Prostate gland (tissue), 2 donors: Measurements from ENCODE around the gene GATA5.

Source experiments
- POLR2A ChIP-seq: fragments of 450-650 bp; IDR thresholded peaks from one replicate; pipeline ENCODE4 v1.6.1; 2016; ENCODE audit warnings: antibody characterized with exemption, mild to moderate bottlenecking
- TF ChIP-seq, protein P1 (sequence below), 4 experiments: fragments of 200-600 bp in 2 of 4; fragments of 450-650 bp in 2 of 4; sonication (generic) in 2 of 4; IDR thresholded peaks; 1 replicate in 3 of 4; 2 replicates in 1 of 4; pipeline ENCODE4 v1.5.1; 2016 to 2019; ENCODE audit warnings: antibody characterized with exemption in 4 of 4, mild to moderate bottlenecking in 2 of 4, moderate library complexity in 2 of 4

DNA sequence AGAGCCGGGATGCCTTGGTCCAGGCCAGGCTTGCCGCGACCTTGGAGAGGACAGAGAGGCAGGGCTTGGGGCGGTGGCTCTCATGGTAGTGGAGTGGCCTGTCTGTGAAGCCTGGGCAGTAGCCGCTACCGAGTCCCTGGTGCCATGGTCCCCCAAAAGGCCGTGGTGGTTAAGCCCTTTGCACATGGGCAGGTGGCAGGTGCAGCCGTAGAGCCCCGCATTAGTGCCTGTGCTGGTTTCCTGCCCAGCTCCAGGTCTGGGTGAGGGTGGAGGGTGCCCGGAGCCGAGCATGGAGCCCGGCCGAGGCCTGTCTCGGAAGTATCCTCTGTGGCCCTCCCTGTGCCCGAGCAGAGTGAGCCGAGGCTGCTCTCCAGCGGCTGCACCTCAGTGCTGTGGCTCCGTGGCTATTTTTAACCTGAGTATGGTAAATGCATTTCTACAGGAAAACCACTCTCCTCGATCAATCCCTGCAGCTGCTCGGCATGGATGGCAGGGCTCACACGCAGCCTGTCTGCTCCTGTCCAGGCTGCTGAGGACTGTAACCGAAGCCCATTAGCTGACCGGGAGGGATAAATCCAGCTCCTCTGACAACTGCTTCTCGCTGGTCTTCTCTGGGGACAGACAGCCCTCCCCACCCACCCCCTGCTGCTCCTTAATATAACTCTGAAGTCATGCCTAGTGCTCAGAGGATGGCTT is 36.3 kb upstream of the GATA5 start:
- no peak for TF ChIP-seq POLR2A
- TF ChIP-seq, protein P1, sequence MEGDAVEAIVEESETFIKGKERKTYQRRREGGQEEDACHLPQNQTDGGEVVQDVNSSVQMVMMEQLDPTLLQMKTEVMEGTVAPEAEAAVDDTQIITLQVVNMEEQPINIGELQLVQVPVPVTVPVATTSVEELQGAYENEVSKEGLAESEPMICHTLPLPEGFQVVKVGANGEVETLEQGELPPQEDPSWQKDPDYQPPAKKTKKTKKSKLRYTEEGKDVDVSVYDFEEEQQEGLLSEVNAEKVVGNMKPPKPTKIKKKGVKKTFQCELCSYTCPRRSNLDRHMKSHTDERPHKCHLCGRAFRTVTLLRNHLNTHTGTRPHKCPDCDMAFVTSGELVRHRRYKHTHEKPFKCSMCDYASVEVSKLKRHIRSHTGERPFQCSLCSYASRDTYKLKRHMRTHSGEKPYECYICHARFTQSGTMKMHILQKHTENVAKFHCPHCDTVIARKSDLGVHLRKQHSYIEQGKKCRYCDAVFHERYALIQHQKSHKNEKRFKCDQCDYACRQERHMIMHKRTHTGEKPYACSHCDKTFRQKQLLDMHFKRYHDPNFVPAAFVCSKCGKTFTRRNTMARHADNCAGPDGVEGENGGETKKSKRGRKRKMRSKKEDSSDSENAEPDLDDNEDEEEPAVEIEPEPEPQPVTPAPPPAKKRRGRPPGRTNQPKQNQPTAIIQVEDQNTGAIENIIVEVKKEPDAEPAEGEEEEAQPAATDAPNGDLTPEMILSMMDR (IDR thresholded peaks at IDR 0.05) = no peak
